IPS DF 6.9 (cell line): ENCODE results near the gene MZF1.

Source experiments
- DNase-seq: peaks from one replicate; pipeline ENCODE4 v3.0.0-alpha.2; 2013; ENCODE audit warnings: low read depth, low spot score
- H3K27ac ChIP-seq: one replicate; pipeline ENCODE4 v1.5.1; 2013; ENCODE audit warnings: low read length, control low read depth
- H3K27me3 ChIP-seq: 2 replicates; pipeline ENCODE4 v1.6.1; 2013; ENCODE audit warnings: mild to moderate bottlenecking, low read length; ENCODE audit not compliant: control insufficient read depth, insufficient read depth
- H3K36me3 ChIP-seq: 2 replicates; pipeline ENCODE4 v1.6.1; 2013; ENCODE audit warnings: low read length; ENCODE audit not compliant: control insufficient read depth, insufficient read depth
- H3K4me1 ChIP-seq: 2 replicates; pipeline ENCODE4 v1.6.1; 2013; ENCODE audit warnings: low read length; ENCODE audit not compliant: control insufficient read depth, insufficient read depth
- H3K4me3 ChIP-seq: 2 replicates; pipeline ENCODE4 v1.5.1; 2013; ENCODE audit warnings: mild to moderate bottlenecking, low read length
- H3K9me3 ChIP-seq: 2 replicates; pipeline ENCODE4 v1.6.1; 2013; ENCODE audit warnings: low read length, inconsistent platforms; ENCODE audit not compliant: control insufficient read depth, insufficient read depth
- WGBS: extraction: QIAGEN DNeasy Blood & Tissue Kit; methylation state at CpG from one replicate; pipeline ENCODE4 v1.1.7; 2013; ENCODE audit warnings: mixed read lengths, missing lambda C conversion rate; ENCODE audit not compliant: insufficient read length, insufficient coverage; 5-methylcytosine and 5-hydroxymethylcytosine counted together

The MZF1 gene

DNA sequence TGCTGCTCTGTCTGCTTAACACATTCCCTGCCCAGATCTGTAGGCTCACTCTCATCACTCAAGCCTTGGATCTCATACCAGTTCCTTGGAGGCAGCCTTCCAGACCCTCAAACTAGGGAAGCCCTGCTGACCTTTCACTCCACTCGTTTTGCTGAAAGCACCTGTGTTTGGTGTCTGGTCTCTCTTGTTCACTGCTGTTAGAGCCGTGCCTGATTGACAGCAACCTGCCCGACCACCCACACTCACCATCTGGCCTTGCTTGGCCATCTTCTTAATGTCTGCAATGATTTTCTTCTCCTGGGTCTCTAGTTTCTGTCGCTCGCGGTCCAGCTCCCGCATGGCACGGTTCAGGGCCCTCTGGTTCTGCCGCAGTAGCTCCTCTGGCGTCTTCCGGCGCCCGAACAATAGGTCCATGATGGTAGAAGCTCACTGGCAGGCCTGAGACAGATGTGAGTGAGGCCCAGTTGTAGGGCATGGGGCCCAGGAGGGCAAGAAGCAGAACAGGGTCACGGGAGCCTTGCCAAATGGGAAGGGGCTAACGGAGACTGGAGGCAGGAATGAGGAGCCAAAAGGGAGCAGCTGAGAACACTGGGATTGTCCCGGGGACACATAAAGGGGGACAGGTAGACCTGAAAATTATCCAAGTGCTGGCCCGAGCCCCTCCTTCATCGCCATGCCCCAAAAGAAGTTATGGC is 19.2 kb downstream of the MZF1 start:
- no peaks in the 10 kb centered on the region for H3K27me3 ChIP-seq
- no peak for DNase-seq
- H3K9me3 ChIP-seq = no peaks in the 10 kb centered on the region
- H3K4me1 ChIP-seq = no peaks in the 10 kb centered on the region
- H3K27ac ChIP-seq = no peak overlapping the region
- no CpG with 5 or more reads among the region's 18 CpGs for WGBS
- H3K36me3 ChIP-seq = peaks cover 40% of the 10 kb centered on the region
- peak overlapping the region; percentile 66; the same call in 1 of the 2 replicates for H3K4me3 ChIP-seq

DNA sequence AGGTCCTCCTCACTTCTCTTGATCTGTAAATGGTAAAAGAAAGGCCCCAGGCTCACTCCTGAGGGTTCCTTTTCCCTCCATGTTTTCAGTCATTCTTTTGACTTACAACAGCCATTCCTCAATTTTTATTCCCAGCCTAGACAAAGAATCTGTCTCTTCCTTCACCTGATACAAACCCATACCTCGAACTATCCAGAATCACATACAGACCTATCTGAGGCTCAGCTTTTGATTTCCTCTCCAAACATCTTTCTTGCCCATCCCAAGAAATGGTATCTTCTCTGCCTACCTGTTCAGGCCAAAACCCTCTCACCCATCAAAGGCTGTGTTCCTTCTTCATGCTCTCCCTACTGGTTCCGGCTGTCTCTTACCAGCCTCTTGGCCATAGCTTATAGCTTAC is 20.5 kb downstream of the MZF1 start:
- H3K4me3 ChIP-seq = no peak overlapping the region
- H3K9me3 ChIP-seq = no peaks in the 10 kb centered on the region
- no peaks in the 10 kb centered on the region for H3K27me3 ChIP-seq
- no peaks in the 10 kb centered on the region for H3K4me1 ChIP-seq
- no CpG with 5 or more reads among the region's 2 CpGs for WGBS
- peaks cover 52% of the 10 kb centered on the region for H3K36me3 ChIP-seq
- no peak overlapping the region for H3K27ac ChIP-seq
- no peak for DNase-seq

- WGBS = no CpG with 5 or more reads among the region's 18 CpGs
- no peak for DNase-seq
- H3K4me3 ChIP-seq = no peak overlapping the region
- H3K27ac ChIP-seq = no peak overlapping the region
- peaks cover 59% of the 10 kb centered on the region for H3K36me3 ChIP-seq
- H3K9me3 ChIP-seq = no peaks in the 10 kb centered on the region
- H3K4me1 ChIP-seq = no peaks in the 10 kb centered on the region
- no peaks in the 10 kb centered on the region for H3K27me3 ChIP-seq
Measured at GRCh38 chr19:58551577-58552471, 21.3 kb downstream of the MZF1 start.

- H3K9me3 ChIP-seq = no peaks in the 10 kb centered on the region
- H3K4me1 ChIP-seq = no peaks in the 10 kb centered on the region
- H3K4me3 ChIP-seq = no peak overlapping the region
- no CpG with 5 or more reads among the region's 1 CpG for whole genome bisulfite sequencing
- no peaks in the 10 kb centered on the region for H3K27me3 ChIP-seq
- peaks cover 57% of the 10 kb centered on the region for H3K36me3 ChIP-seq
- H3K27ac ChIP-seq = no peak overlapping the region
- DNase-seq = no peak
Measured at GRCh38 chr19:58551123-58551497, 22.0 kb downstream of the MZF1 start.

DNA sequence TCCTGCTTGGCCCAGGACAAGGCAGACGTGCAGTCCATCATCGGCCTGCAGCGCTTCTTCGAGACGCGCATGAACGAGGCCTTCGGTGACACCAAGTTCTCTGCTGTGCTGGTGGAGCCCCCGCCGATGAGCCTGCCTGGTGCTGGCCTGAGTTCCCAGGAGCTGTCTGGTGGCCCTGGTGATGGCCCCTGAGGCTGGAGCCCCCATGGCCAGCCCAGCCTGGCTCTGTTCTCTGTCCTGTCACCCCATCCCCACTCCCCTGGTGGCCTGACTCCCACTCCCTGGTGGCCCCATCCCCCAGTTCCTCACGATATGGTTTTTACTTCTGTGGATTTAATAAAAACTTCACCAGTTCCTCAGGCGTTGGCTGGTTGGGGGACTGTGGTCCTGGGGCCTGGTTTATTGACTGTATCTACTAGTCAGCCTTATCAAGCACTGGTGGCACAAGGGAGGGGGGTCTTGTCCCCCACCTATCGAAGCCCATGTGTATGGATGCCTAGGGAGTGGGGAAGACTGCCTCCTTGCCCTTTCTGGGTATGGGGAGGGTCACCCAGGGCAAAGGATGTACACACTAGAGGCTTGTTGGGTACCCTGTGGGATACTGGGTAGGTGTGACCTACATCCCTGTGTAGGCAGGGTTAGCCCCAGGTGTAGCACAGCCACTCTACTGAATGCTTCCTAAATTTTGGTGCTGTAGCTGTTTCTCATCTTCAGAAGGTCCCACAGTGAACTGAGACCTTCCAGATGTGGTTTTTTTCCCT is 22.6 kb downstream of the MZF1 start:
- DNase-seq = no peak
- H3K27me3 ChIP-seq = no peaks in the 10 kb centered on the region
- peaks cover 57% of the 10 kb centered on the region for H3K36me3 ChIP-seq
- no peaks in the 10 kb centered on the region for H3K4me1 ChIP-seq
- no CpG with 5 or more reads among the region's 13 CpGs for WGBS
- H3K4me3 ChIP-seq = no peak overlapping the region
- H3K9me3 ChIP-seq = no peaks in the 10 kb centered on the region
- no peak overlapping the region for H3K27ac ChIP-seq

DNA sequence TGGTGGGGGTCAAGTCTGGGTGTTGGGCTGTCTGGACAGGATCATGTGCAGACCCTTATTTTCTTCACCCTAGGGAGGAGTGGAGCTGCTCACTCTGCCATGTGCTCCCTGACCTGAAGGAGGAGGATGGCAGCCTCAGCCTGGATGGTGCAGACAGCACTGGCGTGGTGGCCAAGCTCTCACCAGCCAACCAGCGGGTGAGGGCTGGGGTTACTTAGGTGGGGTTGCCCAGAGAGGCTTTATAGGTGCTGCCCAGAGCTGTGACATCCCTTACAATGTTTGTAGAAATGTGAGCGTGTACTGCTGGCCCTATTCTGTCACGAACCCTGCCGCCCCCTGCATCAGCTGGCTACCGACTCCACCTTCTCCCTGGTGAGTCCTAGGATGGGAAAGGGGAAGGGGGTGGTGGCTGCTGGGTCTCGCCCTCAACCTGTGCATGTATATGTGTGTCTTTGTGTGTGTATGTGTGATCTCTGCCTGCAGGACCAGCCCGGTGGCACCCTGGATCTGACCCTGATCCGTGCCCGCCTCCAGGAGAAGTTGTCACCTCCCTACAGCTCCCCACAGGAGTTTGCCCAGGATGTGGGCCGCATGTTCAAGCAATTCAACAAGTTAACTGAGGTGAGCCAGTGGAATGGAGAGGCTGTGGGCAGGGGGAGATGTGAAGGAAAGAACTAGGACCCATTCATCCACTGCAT is 23.3 kb downstream of the MZF1 start:
- no peaks in the 10 kb centered on the region for H3K4me1 ChIP-seq
- no CpG with 5 or more reads among the region's 11 CpGs for WGBS
- no peaks in the 10 kb centered on the region for H3K9me3 ChIP-seq
- H3K27ac ChIP-seq = no peak overlapping the region
- peaks cover 58% of the 10 kb centered on the region for H3K36me3 ChIP-seq
- DNase-seq = no peak
- no peaks in the 10 kb centered on the region for H3K27me3 ChIP-seq
- no peak overlapping the region for H3K4me3 ChIP-seq

DNA sequence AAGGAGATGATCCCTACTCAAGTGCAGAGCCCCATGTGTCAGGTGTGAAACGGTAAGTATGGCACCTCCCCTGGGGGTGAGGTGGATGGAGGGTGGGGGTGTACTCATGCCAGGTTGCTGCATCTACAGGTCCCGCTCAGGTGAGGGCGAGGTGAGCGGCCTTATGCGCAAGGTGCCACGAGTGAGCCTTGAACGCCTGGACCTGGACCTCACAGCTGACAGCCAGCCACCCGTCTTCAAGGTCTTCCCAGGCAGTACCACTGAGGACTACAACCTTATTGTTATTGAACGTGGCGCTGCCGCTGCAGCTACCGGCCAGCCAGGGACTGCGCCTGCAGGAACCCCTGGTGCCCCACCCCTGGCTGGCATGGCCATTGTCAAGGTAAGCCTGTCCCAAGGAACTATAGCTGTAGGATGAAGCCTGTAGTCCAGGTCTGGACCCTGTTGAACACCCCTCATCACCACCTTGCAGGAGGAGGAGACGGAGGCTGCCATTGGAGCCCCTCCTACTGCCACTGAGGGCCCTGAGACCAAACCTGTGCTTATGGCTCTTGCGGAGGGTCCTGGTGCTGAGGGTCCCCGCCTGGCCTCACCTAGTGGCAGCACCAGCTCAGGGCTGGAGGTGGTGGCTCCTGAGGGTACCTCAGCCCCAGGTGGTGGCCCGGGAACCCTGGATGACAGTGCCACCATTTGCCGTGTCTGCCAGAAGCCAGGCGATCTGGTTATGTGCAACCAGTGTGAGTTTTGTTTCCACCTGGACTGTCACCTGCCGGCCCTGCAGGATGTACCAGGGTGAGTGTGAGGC is 24.1 kb downstream of the MZF1 start:
- no CpG with 5 or more reads among the region's 20 CpGs for WGBS
- DNase-seq = no peak

DNA sequence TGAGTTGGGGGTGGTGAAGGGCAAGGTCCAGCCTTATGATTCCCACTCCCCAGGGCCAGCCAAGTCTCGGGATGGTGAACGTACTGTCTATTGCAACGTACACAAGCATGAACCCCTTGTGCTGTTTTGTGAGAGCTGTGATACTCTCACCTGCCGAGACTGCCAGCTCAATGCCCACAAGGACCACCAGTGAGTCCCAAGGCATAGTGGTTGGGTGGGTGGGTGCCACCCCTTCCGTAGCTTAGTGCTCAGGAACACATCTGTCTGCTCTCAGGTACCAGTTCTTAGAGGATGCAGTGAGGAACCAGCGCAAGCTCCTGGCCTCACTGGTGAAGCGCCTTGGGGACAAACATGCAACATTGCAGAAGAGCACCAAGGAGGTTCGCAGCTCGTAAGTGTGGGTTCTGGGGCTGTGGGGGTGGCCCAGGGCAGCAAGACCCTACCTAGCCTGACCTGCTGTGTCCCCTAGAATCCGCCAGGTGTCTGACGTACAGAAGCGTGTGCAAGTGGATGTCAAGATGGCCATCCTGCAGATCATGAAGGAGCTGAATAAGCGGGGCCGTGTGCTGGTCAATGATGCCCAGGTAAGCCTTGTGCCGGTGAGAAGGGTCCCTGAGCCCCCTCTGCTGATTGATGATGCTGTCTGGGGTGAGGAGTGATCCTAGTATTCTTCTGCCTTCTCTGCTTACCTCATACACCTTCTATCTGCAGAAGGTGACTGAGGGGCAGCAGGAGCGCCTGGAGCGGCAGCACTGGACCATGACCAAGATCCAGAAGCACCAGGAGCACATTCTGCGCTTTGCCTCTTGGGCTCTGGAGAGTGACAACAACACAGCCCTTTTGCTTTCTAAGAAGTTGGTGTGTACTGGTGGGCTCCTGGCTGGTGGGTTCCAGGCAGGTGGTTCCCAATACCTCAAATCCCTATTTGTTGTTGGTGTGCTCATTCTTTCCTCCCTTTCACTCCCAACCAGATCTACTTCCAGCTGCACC is 25.5 kb downstream of the MZF1 start:
- DNase-seq = no peak
- H3K4me3 ChIP-seq = no peak overlapping the region
- H3K36me3 ChIP-seq = peaks cover 58% of the 10 kb centered on the region
- H3K27ac ChIP-seq = no peak overlapping the region
- no peaks in the 10 kb centered on the region for H3K9me3 ChIP-seq
- H3K27me3 ChIP-seq = no peaks in the 10 kb centered on the region; the same call in 1 of the 2 replicates
- no CpG with 5 or more reads among the region's 18 CpGs for WGBS
- H3K4me1 ChIP-seq = no peaks in the 10 kb centered on the region

More for the DNA sequence above, 24.1 kb downstream of the MZF1 start:
- no peaks in the 10 kb centered on the region for H3K9me3 ChIP-seq
- no peak overlapping the region for H3K4me3 ChIP-seq
- H3K4me1 ChIP-seq = no peaks in the 10 kb centered on the region
- H3K36me3 ChIP-seq = peaks cover 58% of the 10 kb centered on the region
- H3K27ac ChIP-seq = no peak overlapping the region
- no peaks in the 10 kb centered on the region for H3K27me3 ChIP-seq
